Common myeloid progenitor, CD34-positive (primary cell): ENCODE measurements around the gene STRIP2.

Experiments used
- CTCF ChIA-PET: fragments of 350-600 bp; sonication (Branson Sonifier 250); formaldehyde crosslinking; loops from one replicate; lab custom pipeline; 2021; ENCODE audit warnings: antibody characterized with exemption; lab: Charles Lee
- POLR2A ChIA-PET: fragments of 350-600 bp; sonication (Branson Sonifier 250); formaldehyde crosslinking; loops from one replicate; lab custom pipeline; 2021; ENCODE audit warnings: antibody characterized with exemption; lab: Charles Lee
- DNase-seq, 3 donors: peaks; one replicate each; pipeline versions ENCODE4 v3.0.0 to v3.0.0-alpha.2; 2013
- H3K27ac ChIP-seq, 2 experiments: 1 replicate in 1 of 2; 2 replicates in 1 of 2; pipeline ENCODE4 v1.7.0; 2013; ENCODE audit warnings: inconsistent platforms in 2 of 2, low read length in 2 of 2, mild to moderate bottlenecking in 2 of 2, low read depth in 1 of 2, moderate library complexity in 1 of 2; ENCODE audit not compliant: severe bottlenecking in 2 of 2, insufficient read depth in 1 of 2, poor library complexity in 1 of 2
- H3K27me3 ChIP-seq, 5 experiments: replicated peaks in 2 of 5; 1 replicate in 3 of 5; 2 replicates in 2 of 5; pipeline versions ENCODE4 v1.6.1 to v1.7.0; 2013; ENCODE audit warnings: low read length in 4 of 5, mild to moderate bottlenecking in 2 of 5, moderate library complexity in 2 of 5, inconsistent platforms in 1 of 5; ENCODE audit not compliant: insufficient read depth in 5 of 5, control insufficient read depth in 4 of 5
- H3K36me3 ChIP-seq, 4 experiments: 1 replicate in 2 of 4; 2 replicates in 2 of 4; pipeline versions ENCODE4 v1.6.1 to v1.7.0; 2013; ENCODE audit warnings: low read length in 3 of 4, control low read depth in 1 of 4, mild to moderate bottlenecking in 1 of 4; ENCODE audit not compliant: control insufficient read depth in 4 of 4, insufficient read depth in 4 of 4
- H3K4me1 ChIP-seq, 4 experiments: 1 replicate in 3 of 4; 2 replicates in 1 of 4; pipeline versions ENCODE4 v1.6.1 to v1.7.1; 2013; ENCODE audit warnings: low read length in 3 of 4, mild to moderate bottlenecking in 3 of 4, control low read depth in 1 of 4, inconsistent platforms in 1 of 4, moderate library complexity in 1 of 4; ENCODE audit not compliant: control insufficient read depth in 4 of 4, insufficient read depth in 4 of 4; ENCODE audit errors: control extremely low read depth in 1 of 4
- H3K4me3 ChIP-seq, 7 experiments: 1 replicate in 4 of 7; 2 replicates in 3 of 7; pipeline versions ENCODE4 v1.5.1 to v1.7.0; 2013; ENCODE audit warnings: mild to moderate bottlenecking in 7 of 7, low read length in 6 of 7, moderate library complexity in 6 of 7, inconsistent platforms in 2 of 7, low read depth in 2 of 7, control low read depth in 1 of 7; ENCODE audit not compliant: insufficient read depth in 4 of 7, control insufficient read depth in 1 of 7; ENCODE audit errors: extremely low read depth in 1 of 7
- H3K9me3 ChIP-seq, 5 experiments: 1 replicate in 4 of 5; 2 replicates in 1 of 5; pipeline versions ENCODE4 v1.6.1 to v1.7.1; 2013; ENCODE audit warnings: low read length in 4 of 5, mild to moderate bottlenecking in 2 of 5, inconsistent platforms in 1 of 5, low read depth in 1 of 5, moderate library complexity in 1 of 5; ENCODE audit not compliant: control insufficient read depth in 4 of 5, insufficient read depth in 2 of 5; ENCODE audit errors: control extremely low read depth in 1 of 5
- WGBS: methylation state at CpG from one replicate; pipeline ENCODE4 v1.1.5; 2013; ENCODE audit not compliant: insufficient coverage; 5-methylcytosine and 5-hydroxymethylcytosine counted together

STRIP2 gene

GRCh38 chr7:129434675-129435318 lies 565 bp downstream of the STRIP2 start:
- Histone ChIP-seq H3K36me3 (no peaks in the 10 kb centered on the region), H3K27me3 (peaks cover 4 to 40% (median 15%) of the 10 kb centered on the region in 5 experiments), H3K27ac (no peak overlapping the region), H3K4me3 (peak overlapping the region; percentile 63 to 82 (median 72)), H3K4me1 (peaks cover 2 to 27% (median 20%) of the 10 kb centered on the region in 4 experiments), H3K9me3 (no peaks in the 10 kb centered on the region)
- DNase-seq = peak in 1 of 3 donors; percentile 15
- CTCF ChIA-PET = interaction anchor here (0.8 to 3.2 kb wide), 11 partner anchors 9 to 75 kb away, joined by 3 to 13 read pairs (median 4); no protein-coding TSS in a partner anchor
- WGBS = under 1% methylated on average over 29 of the region's 44 CpGs
- POLR2A ChIA-PET = interaction anchor here (1.1 kb wide), 1 partner anchor 66 kb away, joined by 4 read pairs; no protein-coding TSS in a partner anchor

DNA sequence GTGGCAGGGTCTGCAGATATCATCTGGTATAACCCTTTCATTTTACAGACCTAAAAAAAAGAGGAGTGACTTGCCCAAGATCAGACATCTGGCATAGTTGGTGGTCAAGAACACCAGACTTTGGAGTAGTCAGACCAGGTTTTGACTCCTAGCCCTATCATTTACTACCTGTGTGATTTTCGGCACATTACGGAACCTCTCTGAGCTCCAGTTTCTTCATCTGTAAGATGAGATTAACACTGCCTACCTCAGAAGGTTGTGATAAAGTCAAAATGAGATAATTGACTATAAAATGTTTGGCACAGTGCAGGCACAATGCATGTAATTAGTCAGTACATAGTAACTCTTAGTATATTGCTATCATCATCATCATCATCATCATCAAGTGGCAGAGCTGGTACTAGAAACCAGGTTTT lies 1.2 kb downstream of the STRIP2 start:
- no CpG with 5 or more reads among the region's 2 CpGs for WGBS
- POLR2A ChIA-PET = no interaction called here
- no peak for DNase-seq
- CTCF ChIA-PET = interaction anchor here (0.8 to 1.8 kb wide), 5 partner anchors 10 to 58 kb away, joined by 3 to 5 read pairs (median 4); no protein-coding TSS in a partner anchor
- H3K9me3 ChIP-seq = no peaks in the 10 kb centered on the region
- no peaks in the 10 kb centered on the region for H3K36me3 ChIP-seq
- peaks cover 4 to 40% (median 15%) of the 10 kb centered on the region in 5 experiments for H3K27me3 ChIP-seq
- no peak overlapping the region for H3K27ac ChIP-seq
- H3K4me3 ChIP-seq = peak overlapping the region in 3 of 7 experiments; percentile 63 to 82 (median 82)
- peaks cover 2 to 27% (median 20%) of the 10 kb centered on the region in 4 experiments for H3K4me1 ChIP-seq

- peaks cover 2 to 27% (median 20%) of the 10 kb centered on the region in 4 experiments for H3K4me1 ChIP-seq
- no peaks in the 10 kb centered on the region for H3K36me3 ChIP-seq
- no peak overlapping the region for H3K4me3 ChIP-seq
- ChIA-PET CTCF (interaction anchor here (1.3 kb wide), 1 partner anchor 34 kb away, joined by 4 read pairs; no protein-coding TSS in a partner anchor), POLR2A (no interaction called here)
- DNase-seq = no peak
- peaks cover 4 to 40% (median 13%) of the 10 kb centered on the region in 5 experiments for H3K27me3 ChIP-seq
- 98% methylated on average over 4 of the region's 5 CpGs for WGBS
- no peaks in the 10 kb centered on the region for H3K9me3 ChIP-seq
- H3K27ac ChIP-seq = no peak overlapping the region
These were observed 2.2 kb downstream of the STRIP2 start for GRCh38 chr7:129436335-129436923.

GRCh38 chr7:129437190-129437589 lies 3.0 kb downstream of the STRIP2 start:
- Histone ChIP-seq H3K27ac (no peak overlapping the region), H3K9me3 (no peaks in the 10 kb centered on the region), H3K27me3 (peaks cover under 1 to 38% (median 13%) of the 10 kb centered on the region in 5 experiments), H3K36me3 (no peaks in the 10 kb centered on the region), H3K4me1 (peaks cover 2 to 27% (median 20%) of the 10 kb centered on the region in 4 experiments), H3K4me3 (no peak overlapping the region)
- ChIA-PET CTCF (no interaction called here), POLR2A (no interaction called here)
- DNase-seq = no peak
- 96% methylated on average over 3 of the region's 5 CpGs for WGBS

- 90% methylated on average over 2 of the region's 6 CpGs for WGBS
- ChIA-PET CTCF (no interaction called here), POLR2A (no interaction called here)
- Histone ChIP-seq H3K27ac (peak overlapping the region in 1 of 2 experiments; percentile 65), H3K27me3 (peaks cover 0 to 27% (median 10%) of the 10 kb centered on the region in 5 experiments), H3K9me3 (no peaks in the 10 kb centered on the region), H3K36me3 (no peaks in the 10 kb centered on the region), H3K4me1 (peaks cover 2 to 26% (median 18%) of the 10 kb centered on the region in 4 experiments), H3K4me3 (no peak overlapping the region)
- no peak for DNase-seq
These were observed 4.1 kb downstream of the STRIP2 start for GRCh38 chr7:129438281-129438838.

DNA sequence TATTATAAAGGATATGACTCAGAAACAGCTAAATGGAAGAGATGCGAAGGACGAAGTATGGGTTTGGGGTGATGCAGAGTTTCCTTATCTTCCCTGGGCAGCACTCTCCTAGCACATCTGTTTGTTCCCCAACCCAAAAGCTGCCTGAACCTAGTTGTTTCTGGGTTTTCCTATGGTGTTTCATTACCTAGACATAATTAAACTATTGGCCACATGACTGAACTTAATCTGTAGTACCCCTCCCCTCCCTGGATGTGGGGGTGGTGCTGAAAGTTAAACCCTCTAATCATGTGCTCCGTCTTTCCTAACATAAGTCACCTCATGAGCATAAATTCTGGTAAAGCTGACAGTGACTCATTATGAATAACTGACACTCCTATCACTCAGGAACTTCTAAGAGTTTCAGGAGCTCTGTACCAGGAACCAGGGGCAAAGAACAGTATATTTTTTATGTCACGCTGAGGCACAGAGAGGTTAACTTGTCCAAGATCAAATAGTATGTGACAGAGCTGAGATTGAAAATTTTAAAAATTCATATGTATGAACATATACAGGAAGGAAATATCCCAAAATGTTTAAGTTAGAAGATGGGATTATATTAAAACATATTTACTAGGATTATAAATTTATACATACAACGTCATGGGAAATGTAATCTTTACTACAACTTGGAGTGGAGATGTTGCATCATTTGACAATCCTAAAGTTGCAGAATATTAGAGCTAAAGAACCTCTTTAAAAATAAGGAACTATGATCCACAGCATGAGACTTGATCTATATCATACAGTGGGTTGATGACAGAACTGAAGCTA lies 4.8 kb downstream of the STRIP2 start:
- H3K4me1 ChIP-seq = peaks cover 2 to 22% (median 14%) of the 10 kb centered on the region in 4 experiments
- H3K9me3 ChIP-seq = no peaks in the 10 kb centered on the region
- ChIA-PET CTCF (interaction anchor here (1.2 kb wide), 1 partner anchor 71 kb away, joined by 4 read pairs; no protein-coding TSS in a partner anchor), POLR2A (no interaction called here)
- H3K27me3 ChIP-seq = peaks cover 0 to 22% (median 7%) of the 10 kb centered on the region in 5 experiments
- peak overlapping the region in 1 of 2 experiments; percentile 65 for H3K27ac ChIP-seq
- DNase-seq = peak; percentile 22 to 83 (median 76)
- no peaks in the 10 kb centered on the region for H3K36me3 ChIP-seq
- no peak overlapping the region for H3K4me3 ChIP-seq
- WGBS = 100% methylated on average over 1 of the region's 5 CpGs
